ENCODE data around the gene MAD2L2.
"Not testable (repeated sequence)": the region's sequence is repeated elsewhere in the genome, so short reads cannot be mapped to it uniquely, and the experiment has no call there.

MAD2L2 gene

DNA sequence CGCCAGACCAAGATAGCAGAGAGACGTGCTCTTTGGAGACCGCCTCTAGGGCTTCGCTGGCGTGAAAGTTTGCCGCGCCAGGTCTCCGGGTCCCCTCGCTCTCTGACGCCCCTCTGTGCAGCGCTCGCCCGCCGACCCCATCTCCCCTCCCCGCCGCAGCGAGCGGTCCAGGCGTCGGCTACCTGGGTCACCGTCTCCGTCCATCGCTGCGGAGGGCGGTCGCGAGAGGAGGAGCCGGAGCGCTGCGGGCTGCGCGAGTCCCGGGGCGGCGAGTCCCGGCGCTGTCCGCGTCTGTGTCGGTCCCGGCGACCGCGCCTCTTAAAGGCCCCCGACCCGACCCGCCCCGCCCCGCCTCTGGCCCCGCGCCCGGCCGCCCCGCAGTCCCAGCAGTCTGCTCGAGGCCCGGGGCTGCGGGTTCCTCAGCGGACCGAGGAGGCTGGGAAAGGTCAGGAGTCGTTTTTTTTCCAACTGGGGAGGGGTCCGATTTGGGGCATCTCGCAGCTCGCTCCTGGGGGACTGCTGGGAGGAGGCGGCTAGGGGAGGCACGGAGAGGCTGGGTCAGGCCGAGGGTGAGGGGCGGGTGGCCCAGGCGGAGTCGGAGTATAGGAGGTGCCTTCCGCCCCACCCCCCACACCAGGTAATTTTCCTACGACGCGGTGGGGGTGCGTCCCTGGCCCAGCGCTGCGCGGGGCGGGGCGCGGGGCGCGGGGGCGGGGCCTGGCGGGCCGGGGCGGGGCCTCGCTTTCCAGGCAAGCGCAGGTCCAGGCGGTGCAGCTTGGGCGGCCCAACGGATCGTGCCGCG lies 26.6 kb downstream of the MAD2L2 start, which contains the start of the genes FBXO2 and FBXO44:
Gene FBXO2 (minus strand): TSS at position 293 of the 802 bp plus-strand sequence. CDS start 89 bp downstream, at position 204.
Gene FBXO44 (plus strand): TSS at position 741 of the 802 bp plus-strand sequence. CDS start 959 bp downstream, outside the sequence.
- DNase-seq = peak; percentile 61

DNA sequence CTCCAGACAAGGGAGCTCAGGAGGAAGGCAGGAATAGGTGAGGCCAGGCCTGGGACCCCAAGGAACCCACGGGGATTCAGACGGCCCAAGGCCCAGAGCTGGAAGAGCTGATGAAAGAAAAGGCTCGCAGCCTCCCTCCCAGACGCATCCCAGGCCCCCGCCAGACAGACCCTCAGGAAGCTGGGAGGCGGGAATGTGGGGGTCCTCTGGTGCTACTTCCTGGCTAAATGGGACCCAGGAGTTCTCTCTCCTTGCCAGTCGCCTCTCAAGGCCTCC lies 27.1 kb downstream of the MAD2L2 start:
- DNase-seq = no peak

GRCh38 chr1:11653101-11653860 lies 27.7 kb downstream of the MAD2L2 start:
- DNase-seq = no peak

GRCh38 chr1:11652203-11652780 lies 28.7 kb downstream of the MAD2L2 start:
- no peak for DNase-seq

- no peak for DNase-seq
Measured at GRCh38 chr1:11651017-11651416, 29.9 kb downstream of the MAD2L2 start.

DNA sequence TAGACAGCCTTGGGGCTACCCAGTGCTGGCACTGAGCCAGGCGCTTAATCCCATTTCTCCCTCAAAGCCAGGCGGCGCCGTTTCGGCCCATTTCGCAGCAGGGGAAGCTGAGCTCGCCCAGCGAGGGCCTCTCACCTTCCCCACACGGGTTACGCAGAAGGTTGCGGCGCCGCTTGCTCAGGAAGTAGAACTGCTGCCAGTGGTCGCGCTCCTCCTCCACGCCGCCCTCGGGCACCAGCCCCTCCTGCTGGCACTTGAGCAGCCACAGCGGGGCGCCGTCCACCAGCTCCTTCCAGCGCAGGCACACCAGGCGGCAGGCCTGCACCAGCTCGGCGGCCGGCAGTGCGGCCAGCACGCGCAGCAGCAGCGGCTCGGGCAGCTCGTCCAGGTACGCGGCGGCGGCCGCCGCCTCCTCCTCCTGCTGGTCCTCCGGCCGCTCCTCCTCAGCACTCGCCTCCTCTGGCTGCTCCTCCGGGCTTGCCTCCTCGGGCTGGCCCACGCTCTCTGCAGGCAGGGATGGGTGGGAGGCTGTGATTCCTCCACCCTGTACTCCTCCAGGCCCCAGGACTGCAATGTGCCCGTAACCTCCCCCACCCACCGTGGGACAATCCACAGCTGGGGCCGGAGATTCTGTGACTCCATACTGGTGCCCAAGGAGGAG lies 30.5 kb downstream of the MAD2L2 start:
- DNase-seq = peak; percentile 66

DNA sequence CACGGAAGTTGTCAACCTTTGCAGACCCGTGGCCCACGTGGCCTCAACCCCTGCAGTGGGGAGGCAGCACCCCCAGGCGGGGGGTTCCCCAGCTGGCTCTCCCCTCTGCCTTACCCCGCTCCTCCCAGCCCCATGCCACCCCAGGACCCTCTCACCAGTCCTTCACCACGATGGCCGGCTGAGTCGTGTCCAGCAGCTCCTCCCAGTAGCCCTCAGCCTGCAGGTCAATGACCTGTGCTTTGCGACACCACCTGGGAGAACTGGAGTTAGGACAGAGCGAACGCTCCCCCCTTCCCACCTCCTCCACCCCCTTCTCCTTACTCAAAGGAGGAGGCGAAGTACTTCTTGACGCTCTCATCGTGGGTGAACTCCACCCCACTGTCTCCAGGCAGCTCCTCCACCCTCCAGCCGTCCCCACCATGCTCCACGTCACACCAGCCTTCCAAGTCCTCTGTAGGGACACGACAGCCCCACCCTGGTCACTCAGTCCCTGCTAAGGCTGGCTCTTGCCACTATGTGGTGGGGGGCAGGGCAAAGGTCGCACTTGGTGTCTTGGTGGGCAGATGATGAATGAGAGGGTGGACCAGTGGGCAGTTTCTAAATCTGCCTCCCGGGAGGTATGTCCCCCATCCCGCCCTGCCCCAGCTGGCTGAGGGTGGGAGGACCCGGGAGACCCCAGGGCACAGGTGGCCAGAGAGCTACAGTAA lies 31.2 kb downstream of the MAD2L2 start:
- no peak for DNase-seq

- no peak for DNase-seq
Measured at GRCh38 chr1:11649237-11649623, 31.7 kb downstream of the MAD2L2 start.

DNA sequence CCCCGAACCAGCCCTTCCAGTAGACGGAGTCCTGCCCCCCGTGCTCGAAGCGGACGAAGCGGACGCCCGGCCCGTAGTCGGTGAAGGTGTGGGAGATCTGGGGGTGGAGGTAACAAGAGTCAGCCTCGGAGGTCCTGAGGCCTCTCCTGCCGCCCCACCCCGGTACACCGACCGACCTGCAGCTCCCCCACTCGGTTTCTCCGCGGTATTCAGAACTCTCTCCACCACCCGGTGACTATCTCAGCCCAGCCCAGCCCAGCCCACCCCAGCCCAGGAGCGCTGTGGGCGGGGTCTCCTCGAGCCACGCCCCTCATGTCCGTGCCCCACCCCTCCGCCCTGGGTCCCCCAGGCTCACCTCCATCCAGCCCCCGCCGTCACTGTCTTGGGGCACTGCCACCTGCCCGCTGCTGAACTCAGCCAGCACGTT lies 32.2 kb downstream of the MAD2L2 start:
- no peak for DNase-seq

GRCh38 chr1:11648039-11648438 lies 32.9 kb downstream of the MAD2L2 start:
- no peak for DNase-seq

DNA sequence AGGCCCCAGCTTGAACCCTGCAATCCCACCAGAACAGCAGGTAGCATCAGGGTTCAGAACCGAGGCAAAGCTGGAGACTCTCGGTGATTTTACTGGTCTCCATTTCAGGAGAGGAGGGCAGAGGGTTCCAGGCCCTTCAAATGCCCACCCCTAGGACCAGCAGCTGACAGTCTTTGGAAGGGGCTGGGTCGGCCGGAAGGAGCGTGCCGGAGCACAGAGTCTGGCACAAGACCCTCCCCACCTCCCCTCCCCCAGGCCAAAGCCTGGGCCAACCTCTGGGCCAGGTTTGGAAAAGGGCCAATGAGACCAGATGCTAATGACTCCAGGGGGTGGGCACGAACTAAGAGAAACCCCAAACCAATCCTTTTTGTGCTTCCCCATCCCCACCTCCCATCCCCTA lies 33.6 kb downstream of the MAD2L2 start:
- DNase-seq = no peak

GRCh38 chr1:11646317-11646716 lies 34.6 kb downstream of the MAD2L2 start:
- no peak for DNase-seq

DNA sequence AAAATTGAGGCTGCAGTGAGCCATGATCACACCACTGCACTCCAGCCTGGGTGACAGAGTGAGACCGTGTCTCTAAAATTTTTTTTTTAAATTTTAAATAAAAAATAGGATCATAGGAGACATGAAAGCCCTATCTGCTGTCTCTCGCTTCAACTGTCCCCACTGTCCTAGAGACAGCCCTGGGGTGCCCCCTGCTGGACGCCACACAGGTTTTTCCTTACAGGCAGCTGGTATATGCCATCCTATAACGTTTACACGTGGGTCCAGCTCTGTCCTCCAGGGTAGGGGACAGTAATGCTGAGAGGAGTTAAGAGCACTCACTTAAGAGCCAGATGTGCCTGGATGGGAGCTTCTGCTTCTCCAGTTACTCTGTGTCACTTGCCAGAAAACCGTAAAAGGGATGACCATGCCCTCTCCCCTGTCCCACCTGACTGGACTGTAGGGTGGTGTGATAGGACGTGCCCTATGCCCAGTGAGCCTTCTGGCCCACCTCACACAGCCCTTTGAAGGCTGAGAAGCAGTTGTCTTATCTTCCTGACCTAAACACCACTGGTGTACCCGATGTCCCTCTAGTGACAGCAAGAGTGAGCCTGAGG lies 35.2 kb downstream of the MAD2L2 start:
- DNase-seq = no peak

DNA sequence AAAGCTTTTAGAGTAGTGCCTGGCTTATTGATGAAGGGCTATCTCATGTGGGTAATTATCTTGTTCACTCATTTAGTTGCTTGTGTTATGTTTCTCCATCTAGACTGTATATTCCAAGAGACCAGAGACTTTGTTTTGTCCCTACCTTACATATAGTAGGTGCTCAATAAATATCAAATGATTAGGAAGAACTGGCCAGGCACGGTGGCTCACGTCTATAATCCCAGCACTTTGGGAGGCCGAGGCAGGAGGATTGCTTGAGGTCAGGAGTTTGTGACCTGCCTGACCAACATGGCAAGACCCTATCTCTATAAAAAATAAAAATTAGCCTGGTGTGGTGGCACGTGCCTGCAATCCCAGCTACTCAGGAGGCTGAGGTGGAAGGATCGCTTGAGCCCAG lies 35.7 kb downstream of the MAD2L2 start:
- no peak for DNase-seq

DNA sequence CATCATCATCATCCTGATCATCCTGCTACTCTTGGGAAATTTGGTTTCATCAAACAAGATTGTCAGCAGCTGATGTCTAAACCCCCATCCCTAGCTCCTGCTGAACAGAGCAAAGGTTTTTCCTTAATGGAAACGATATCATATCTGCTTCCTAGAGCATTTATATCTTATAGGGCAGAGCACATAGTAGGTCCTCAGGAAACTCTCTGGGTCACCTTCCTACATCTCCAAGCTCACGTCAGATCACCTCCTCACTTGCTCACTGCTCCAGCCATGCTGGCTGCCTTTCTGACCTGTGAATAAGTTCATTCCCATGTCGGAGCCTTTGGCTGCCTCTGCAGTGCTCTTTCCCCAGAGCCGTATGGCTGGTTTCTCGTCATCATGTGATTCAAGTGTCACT lies 37.2 kb downstream of the MAD2L2 start:
- DNase-seq = no peak

DNA sequence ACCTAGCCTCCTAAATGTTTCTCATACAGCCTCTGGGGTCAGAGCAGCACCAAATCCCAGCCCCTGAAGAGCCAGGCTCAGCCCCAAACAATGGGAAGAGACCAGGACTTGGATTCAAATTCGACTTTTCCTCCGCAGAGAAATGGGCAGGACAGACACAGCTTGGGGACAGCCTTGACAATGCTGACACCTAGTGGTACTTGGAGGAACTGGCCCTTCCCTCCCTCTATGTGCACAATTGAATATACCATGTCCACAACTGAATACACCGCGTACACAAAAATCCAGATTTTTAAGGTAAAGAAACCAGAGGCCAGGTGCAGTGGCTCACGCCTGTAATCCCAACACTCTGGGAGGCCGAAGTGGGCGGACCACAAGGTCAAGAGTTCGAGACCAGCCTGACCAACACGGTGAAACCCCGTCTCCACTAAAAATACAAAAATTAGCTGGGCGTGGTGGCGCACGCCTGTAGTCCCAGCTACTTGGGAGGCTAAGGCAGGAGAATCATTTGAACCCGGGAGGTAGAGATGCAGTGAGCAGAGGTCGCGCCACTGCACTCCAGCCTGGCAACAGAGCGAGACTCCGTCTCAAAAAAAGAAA lies 38.4 kb downstream of the MAD2L2 start:
- DNase-seq = not testable (repeated sequence)

- DNase-seq = no peak
Measured at GRCh38 chr1:11641776-11642305, 39.1 kb downstream of the MAD2L2 start.

DNA sequence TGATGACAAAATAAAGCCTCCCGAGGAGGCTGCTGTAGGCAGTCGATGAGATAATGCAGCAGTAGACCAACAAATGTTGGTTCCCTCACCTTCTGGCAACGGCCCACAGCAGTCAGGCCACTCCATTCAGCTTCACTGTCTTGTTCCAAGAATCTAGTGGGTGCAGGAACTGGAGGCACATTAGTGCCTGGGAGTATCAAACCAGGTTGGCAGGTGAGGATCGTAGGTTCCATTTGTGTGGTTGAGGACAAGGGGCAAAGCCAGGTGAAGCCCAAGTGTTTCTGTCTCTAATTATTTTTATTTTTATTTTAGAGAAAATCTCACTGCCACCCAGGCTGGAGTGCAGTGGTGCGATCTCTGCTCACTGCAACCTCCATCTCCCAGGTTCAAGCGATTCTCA lies 40.0 kb downstream of the MAD2L2 start:
- no peak for DNase-seq

DNA sequence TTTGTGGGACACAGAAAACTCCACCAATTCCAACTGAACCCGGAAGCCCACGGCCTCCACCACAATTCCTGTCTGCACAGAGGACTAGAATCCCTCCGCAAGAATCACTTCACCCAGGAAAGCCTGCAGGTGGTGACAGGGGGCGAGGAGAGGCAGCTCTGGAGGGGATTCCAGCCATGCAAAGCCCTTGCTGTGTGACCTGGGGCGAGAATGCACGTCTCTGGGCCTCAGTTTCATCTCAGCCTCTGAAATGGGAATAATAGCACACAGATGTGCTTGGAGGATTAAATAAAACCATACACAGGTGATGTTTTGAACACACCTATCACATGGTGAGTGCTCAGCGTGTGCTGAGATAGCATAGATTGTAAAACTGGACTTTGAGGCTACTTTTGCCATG lies 40.8 kb downstream of the MAD2L2 start:
- no peak for DNase-seq

DNA sequence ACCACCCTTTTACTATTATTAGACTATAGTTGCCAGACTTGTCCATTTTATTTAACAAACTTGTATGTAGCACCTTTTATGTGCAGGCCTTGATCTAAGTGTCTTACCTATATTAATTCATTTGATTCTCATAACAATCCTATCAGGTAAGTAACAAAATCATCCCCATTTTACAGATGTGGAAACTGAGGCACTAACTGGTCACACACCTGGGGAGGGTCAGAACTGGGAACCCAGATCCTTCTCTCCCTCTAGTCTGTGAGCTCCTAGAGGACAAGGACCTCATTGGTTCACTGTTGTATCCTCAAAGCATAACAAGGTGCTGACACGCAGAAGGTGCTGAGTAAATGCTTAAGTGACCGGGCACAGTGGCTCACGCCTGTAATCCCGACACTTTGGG lies 41.6 kb downstream of the MAD2L2 start:
- DNase-seq = no peak

GRCh38 chr1:11638121-11638520 lies 42.8 kb downstream of the MAD2L2 start:
- no peak for DNase-seq
